Stimulated activated CD4-positive, alpha-beta T cell treated with anti-CD3 and anti-CD28 coated beads, Interleukin-15, amount 100 ng/mL, for 48 hours (primary cell): Measurements from ENCODE around the gene FGF12.

Experiments used
- DNase-seq, 2 donors: peaks; one replicate each; pipeline ENCODE4 v3.0.0-alpha.2; 2020; ENCODE audit warnings: low read depth in 2 of 2

The FGF12 gene

DNA sequence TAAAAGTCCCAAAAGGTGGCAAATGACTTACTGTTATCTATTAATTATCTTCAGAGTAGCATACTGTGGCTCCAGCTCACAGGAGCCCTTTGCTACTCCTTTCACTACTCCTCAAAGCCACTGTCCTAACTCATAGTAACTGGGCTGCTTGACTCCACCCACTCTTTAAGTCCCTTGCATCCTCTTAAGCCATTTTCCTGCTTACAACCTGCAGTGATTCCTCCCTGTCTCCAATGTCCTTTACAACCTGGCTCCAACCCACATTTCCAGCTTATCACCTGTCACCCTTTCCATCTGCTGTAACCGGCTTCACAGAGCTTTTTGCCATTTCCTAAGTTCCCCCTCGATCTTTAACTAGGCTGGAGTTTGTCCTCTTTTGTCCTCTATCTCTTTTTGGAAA, 388.1 kb downstream of the FGF12 start:
- DNase-seq, result no peak

DNA sequence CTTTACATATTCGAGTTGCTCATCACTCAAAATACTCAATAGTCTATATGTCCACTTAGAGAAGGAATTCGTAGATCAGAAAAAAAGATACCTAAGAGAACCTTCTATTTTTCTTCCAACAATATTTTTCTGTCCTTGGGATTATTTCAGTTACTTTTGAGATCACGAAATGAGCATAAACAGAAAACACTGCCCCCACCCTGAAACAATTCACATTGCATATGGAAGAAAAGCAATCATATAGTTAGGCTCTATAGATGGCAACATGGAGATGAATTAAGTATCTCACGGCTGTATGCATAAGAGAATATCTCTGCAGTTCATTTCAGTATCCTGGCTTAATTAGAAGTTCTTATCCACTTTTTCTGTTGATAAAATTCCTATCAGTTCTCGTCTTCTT, 391.1 kb downstream of the FGF12 start:
- no peak for DNase-seq

DNA sequence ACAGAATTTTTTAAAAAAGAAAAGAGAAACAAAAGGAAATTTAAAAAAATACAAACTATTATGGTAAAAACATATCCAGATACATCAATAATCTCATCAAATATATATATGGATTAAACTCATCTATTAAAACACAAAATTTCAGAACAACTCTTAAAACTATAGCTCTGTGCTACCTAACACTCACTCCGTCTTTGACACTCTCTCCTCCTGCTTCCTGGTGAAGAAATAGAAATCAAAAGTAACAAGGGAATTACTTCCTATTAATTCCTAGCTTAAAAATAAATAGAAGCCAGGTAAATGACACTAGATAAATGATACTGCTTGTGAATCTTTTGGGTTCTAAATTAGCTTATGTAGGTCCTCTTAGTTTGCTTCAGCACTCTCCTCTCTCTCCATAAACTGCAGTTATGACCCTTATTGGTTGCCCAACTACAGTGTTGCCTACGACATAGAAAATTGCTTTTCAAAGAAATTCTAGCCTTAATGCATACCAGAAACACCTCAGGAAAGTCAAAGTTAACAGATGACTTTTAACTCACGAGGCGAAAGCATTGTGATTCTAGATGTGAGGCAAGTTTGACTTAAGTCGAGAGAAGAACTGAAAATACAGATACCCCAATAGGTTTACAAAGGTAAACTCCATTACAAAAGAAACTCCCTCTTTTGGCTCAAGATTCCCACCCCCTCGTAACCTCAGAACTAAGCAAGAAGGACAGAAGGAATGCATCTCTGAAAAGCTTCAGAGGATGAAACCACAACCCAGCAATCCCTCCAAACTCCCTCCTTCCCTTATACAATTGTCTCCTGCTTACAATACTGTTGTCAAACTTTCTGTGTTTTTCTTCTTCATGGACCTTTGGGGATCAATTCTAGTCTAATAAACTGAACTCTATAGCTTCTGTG, 394.7 kb downstream of the FGF12 start:
- DNase-seq, result no peak

DNA sequence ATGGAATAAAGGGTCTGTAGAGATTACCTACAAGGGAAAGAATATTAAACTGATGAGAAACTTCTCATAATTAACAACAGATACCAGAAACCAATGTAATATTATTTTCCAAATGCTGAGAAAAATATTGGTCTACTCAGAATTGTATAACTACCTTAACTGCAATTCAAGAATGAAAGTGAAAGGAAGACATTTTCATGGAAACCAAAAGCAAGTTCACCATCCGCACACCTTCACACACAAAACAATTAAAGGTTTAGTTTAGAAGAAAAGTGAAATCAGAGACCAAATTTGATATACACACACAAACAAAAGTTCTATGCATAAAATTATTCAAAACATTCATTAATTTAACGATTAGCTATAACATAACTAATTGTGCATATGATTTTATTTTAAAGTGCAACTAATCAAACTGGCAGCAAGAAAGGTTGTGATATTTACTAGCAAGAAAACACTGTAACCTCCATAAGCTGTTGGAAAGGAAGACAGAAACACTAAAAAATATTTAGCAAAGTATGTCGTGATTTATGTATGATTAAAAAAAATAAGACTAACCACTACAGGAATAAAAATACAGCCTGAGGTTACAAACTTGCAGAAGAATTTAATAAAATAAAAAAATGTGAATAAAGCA, 395.5 kb downstream of the FGF12 start:
- DNase-seq, result no peak

DNA sequence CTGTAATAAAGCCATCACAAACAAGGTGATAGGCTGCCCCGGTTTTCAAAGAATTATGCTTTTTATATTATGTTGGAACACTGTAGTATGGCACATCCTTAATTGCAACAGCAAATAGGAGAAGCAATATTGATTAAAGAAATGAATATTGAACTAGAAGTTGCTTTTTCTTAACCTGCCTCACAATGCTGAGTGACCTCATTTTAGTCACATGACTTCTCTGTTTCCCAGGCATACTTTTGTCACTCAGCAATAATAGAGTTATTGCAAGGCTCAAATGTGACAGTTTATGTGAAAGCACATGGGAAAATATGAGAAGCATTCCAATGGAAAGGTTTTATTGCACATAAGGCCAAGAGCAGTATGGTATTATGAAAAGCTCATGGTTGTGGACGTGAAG, 400.7 kb downstream of the FGF12 start:
- DNase-seq, result no peak

DNA sequence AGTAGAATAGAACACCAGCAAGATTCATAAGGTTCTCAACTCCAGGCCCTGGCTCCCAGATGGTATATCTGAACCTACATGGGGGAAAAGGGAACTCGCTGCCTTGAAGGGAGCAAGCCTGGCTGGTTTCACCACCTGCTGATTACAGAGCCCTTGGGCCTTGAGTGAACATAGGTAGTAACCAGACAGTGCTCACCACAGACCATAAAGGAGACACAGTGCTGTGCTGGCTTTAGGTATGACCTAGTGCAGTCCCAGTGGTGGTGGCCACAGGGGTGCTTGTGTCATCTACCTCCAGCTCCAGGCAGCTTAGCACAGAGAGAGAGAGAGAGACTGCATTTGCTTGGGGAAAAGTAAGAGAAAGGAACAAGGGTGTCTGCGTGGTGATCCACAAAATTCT, 409.8 kb downstream of the FGF12 start:
- DNase-seq, result no peak

DNA sequence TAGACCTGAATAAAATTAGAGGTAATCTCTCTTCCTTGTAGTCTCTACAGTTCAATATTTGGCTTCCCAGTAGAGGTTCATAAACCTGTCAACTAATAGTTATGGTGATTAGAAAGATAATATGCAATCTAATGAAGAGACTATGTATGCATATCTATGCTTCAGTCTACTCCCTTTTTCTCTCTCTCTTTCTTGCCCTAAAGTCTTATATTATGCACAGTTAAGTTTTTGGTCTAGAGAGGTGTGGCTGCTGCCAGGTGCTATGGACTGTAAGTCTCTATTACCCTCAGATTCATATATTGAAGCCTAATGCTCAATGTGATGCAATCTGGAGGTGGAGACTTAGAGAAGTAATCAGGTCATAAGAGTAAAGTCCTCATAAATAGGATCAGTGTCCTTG, 413.7 kb downstream of the FGF12 start:
- DNase-seq, result no peak

DNA sequence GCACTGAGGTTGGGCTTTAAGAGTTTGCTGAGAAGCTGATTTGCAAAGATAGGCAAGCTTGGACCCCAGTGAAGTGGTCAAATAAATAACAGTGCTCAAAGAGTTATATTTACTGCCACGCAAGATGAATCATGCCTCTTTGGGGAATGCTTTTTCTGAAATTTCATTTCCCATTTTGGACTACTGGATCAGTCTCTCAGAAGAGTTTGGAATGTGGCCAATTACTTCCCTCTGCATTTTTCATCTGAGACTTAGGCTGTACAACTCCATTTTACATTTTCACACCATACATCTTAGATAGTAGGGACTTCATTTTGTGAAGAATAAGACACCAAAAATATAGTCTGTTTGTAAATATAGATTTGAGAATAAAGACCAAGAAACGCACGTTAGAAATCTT, 419.7 kb downstream of the FGF12 start:
- DNase-seq, result no peak

DNA sequence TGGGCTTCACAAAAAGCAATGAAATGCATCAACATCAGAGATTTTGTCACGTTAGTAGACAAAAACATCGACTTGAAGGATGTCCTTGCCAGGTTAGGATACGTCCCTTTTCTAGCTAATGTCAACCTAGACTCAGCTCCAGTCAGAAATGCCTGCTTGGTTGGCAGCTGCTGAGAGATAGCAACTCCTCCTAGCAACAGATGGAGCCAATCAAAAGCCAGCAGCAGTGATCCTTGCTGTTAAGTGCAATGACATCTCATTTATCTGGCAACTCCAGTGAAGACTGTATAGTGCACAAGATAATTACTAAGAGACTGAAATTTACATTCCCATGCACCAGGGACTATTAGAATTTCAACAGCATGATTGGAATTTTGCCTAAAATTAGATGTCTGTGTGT, 424.1 kb downstream of the FGF12 start:
- DNase-seq, result no peak

DNA sequence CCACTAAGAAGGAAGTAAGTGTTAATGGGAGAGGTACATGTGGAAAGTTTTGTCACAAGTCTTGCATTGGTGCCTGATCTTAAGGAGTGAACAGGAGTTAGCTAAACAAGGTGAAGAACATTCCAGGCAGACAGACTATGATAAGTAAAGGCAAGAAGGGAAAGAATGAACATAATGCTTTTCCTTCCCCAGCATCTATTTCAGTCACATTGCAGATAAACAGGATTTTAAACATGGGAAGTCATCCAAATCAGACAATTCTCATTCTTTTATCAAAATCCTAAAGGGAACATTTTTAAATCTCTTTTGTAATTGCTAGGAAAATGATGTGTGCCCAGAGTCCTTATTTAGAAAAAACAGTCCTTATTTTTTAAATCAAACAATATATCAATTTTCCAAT, 424.6 kb downstream of the FGF12 start:
- DNase-seq, result no peak

DNA sequence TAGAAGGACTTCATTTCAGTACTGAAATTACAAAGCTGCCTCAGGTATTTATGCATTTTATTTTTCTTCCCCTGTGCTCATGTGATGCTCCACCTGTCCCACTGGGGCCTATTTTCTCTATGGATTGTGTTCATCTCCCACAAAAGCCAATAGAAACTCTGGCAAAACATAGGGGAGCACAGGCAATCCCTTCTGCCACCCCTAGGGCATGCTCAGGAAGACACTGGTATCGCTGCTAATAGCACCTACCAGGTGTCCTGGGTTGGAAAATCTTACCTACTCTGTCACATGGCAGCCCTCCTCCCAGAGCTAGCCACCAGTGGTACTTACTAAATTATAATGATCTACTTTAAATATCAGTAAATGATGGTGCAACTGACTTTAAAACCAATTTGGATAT, 427.4 kb downstream of the FGF12 start:
- no peak for DNase-seq

DNA sequence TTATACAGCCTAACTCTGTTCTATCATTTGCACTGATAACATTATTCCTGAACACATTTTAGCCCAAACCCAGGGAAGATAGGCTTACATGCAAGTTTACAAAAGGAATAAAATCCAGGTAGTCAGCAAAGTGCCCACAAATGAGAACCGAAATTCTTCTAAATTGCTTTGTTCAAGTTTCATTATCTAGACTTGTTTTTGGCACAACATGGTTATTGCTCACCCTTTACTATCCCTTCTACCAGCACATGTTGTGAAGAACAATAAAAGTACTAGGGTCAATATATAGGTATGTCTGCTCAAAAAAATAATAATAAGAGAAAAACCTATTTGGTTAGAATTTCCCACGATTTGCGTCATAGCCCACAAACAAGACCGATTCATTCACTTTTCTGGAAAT, 430.5 kb downstream of the FGF12 start:
- no peak for DNase-seq

DNA sequence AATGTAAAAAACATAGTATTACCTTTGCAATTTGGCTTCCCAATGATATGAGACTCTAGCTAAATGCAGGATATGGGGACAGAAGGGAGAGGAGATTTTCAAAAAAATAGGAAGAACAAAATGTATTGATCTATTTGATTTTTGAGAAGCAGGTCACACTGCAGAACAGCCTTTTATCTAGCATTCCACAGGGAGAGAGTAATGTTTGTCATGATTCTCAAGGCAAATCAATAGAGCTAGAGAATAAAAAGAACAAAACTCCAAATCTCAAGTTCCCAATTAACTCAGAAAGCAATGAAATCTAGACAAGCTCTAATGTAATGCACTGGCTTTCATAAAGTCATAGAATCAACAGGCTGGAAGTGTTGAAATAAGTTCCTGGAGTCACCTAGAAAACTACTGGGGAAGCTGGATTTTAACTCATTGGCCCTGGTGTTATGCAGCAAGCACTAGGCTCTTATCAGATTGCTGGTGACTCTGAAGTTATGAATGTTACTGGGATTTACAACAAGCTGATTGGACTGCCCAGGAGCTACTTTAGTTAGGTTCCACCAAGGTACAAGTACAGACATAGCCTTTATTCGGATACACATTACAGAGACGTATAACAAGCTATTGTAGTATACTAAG, 442.8 kb downstream of the FGF12 start:
- no peak for DNase-seq

DNA sequence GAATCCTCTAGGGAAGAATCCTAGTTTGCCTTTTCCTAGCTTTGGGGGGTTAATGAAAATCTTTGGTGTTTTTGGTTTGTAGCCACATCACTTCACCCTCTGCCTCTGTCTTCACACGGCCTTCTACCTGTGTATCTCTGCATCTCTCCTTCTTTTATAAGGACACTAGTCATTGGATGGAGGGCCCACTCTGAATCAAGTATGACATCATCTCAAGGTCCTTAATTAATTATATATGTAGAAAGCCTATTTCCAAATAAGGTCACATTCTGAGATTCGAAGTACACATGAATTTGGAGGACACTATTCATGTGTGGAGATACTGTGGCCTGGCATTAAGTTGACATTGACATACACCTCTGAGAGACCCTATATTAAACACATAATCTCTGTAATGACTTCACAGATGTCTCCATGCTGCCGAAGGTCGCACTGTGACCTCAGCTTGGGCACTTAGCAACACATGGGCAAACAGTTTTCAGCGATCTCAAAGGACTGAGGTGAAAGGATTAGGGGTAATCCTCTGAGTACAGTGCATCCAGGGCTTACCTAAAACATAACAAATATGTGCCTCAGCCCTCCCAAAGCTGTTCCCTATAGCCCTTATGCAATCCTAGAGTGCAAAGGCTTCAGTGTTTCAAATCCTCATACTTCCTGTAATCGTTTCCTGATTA, 446.0 kb downstream of the FGF12 start:
- no peak for DNase-seq

DNA sequence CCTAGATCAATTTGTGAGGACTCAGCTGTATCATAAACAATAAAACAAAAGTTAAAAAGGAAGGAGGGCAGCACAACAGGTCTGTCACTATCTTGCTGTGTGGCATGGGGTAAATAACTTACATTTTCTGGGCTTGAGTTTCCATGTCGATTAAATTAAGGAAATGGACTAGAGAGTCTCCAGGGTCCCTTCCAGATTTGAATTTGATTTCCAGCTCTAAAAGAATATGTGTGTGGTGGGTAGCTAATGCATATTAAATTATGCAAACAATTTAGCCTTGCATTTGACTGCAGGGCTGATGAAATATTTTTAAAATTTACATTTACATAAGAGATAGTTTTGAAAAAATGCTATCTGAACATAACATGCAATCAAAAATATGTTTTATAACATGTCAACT, 447.7 kb downstream of the FGF12 start:
- DNase-seq, result no peak

DNA sequence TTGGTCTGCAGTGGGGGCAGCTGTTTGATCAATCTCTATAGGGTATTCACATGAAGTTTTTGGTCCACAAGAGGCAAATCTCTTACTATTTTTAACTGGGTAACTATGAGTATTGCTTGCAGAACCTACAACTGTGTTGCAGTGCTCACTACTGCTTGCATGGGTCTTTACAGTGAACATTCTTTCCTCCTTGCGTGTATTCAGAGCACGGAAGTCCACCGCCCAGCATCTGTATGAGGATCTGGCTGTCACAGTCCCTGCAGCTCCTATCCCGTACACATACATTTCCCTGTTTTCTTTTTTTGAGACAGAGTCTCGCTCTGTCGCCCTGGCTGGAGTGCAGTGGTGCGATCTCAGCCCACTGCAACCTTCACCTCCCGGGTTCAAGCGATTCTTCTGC, 449.9 kb downstream of the FGF12 start:
- no peak for DNase-seq

DNA sequence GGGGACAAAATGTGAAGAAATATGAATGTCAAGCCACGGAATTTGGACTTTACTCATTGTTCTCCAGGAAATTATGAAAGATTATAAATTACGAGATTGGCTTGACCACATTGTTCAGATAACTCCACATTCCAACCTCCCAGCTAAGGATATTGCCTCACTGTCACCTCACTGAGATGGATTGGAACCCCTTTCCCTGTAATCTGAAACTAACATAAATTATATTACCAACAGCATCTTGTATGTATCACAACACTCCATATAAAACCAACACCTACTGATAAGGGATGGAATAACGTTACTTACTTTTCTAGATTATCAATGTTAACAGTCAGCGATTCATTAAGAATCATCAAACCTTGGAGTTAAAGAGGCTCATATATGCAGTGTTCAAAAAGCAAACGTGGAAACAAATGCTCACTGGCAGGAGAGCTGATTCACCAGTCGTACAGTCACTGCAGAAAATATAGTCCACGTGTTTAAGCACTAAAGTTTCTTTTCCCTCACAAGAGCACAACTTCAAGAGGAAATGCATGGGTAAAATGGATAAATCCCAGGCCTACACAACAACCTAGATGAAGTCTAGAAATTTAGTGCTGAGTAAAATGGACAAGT, 451.5 kb downstream of the FGF12 start:
- no peak for DNase-seq

DNA sequence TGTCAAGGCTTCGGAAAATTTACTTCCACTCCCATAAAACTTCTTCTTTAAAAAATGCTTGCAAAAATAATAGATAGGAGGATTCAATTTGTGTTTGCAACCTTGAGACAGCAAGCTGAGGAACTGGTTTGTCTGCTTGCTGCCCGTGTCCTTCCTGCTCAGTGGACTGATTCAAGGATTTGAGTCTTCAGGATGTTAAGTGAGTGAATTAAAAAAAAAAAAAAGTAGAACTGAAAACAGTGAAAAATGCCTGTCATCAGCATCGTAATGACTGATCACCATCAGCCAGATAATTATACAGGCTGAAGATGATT, 453.7 kb downstream of the FGF12 start:
- DNase-seq, result no peak

DNA sequence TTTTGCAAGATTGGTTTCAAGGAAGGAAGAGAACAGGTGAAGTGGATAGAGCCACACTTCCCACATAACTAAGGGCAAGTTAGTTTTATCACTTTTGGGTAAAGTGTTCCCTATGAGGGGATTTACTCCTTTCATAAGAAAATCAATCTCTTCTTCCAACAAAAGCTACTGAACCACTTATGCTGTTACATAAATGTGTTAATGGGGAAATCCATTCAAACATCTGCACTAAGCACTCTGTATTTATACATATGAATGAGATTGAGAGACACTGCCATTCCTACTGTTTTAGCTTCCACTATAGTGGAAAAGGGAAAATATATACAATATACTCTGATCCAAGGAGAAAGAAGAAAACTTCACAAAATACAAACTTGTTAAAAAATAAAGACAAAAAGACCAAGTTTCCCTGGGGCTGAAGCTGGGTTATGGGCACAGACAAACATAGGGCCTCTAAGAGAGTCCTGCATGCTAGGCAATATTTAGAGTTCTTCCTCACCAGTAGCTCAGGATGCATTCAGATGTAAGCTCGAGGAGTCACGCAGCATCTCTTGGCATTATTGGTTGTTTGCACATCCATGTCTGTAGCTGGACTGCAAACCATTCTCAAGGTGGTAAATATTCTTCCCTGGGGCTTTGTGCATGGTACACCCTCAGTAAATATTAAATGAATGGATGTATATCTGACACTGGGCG, 454.2 kb downstream of the FGF12 start:
- no peak for DNase-seq

DNA sequence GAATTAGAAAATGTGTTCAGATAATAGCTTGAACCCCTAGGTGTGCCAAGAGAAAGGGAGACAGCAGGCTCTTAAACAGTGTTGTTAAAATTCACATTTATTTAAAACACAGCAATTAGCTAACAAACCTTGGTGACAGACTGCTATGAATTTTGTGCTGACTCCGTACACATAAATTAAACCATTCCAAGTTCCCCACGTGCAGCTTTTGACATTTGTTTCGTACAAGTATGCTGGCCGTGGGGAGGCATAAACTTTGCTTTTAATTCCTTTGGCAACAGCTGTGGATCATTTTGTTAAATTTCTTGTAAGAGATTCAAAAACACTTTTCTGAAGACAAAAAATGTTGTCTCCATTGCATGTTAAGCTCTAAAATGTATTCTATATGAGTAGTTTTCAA, 465.3 kb downstream of the FGF12 start:
- no peak for DNase-seq

DNA sequence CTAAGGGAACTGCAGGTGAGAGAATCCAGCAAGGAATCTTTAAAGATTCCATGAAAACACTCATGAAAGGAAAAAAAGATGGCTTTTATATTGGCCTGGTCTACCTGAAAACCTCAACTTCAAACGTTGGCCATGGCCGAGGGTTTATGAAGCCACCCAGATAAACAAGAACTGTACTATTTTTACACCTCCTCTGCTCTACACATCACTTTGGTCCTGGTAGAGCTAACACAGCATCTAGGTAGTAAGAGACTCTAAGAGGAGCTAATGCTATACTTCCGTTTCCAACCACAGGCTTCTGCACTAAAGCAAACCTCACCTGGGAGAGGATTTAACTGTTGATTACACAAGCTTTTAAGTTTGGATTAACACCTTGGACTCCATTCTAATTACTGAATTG, 466.2 kb downstream of the FGF12 start:
- DNase-seq, result no peak
